OCI-M2 (cell line): Measurements from ENCODE around the gene ATG9B.

Experiments used
- DNase-seq: peaks from one replicate; lab custom pipeline; 2025; ENCODE audit not compliant: unreplicated experiment; lab: John Stamatoyannopoulos, UW

The ATG9B gene

DNA sequence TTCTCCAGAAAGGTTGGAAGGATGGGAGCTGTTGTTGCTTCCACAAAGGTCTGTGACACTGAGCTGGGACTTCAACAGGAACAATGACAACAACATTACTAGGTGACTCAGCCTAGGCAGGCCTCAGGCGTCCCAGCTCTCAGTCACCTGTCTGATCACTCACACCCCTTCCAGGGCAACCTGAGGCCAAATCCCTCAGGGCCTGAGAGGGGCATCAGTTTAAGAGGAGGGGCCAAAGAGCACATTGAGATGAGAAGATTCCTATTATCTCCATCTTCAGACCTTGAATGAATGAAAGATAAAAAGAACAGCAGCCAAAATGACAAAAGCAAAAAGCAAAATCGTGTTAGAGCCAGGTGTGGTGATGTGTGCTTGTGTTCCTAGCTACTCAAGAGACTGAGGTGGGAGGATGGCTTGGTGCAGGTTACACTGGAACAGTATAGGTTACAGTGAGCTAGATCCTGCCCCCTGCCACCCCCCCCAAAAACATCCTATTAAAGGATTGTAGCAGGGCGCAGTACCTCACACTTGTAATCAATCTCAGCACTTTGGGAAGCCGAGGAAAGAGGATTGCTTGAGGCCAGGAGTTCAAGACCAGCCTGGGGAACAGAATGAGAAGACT lies at the start of gene ATG9B:
Gene ATG9B (minus strand): TSS at position 60 of the 622 bp plus-strand sequence. CDS start 71 bp downstream, outside the sequence.
- no peak for DNase-seq

DNA sequence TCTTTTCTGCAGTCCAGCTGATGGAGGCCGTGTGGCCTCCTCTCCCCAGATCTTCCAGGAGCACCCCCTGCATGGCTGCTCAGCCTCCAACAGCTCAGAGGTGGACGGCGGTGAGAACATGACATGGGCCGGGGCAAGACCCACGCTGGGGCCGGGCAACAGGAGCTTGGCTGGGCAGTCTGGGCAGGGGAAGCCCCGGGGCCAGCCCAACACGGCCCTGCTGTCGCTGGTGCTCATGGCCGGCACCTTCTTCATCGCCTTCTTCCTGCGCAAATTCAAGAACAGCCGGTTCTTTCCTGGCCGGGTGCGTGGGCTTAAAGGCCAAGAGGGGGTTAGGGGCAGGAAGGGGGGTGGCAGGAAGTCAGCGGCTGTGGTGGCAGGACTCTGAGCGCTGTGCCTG lies 49.7 kb upstream of the ATG9B start:
- no peak for DNase-seq

DNA sequence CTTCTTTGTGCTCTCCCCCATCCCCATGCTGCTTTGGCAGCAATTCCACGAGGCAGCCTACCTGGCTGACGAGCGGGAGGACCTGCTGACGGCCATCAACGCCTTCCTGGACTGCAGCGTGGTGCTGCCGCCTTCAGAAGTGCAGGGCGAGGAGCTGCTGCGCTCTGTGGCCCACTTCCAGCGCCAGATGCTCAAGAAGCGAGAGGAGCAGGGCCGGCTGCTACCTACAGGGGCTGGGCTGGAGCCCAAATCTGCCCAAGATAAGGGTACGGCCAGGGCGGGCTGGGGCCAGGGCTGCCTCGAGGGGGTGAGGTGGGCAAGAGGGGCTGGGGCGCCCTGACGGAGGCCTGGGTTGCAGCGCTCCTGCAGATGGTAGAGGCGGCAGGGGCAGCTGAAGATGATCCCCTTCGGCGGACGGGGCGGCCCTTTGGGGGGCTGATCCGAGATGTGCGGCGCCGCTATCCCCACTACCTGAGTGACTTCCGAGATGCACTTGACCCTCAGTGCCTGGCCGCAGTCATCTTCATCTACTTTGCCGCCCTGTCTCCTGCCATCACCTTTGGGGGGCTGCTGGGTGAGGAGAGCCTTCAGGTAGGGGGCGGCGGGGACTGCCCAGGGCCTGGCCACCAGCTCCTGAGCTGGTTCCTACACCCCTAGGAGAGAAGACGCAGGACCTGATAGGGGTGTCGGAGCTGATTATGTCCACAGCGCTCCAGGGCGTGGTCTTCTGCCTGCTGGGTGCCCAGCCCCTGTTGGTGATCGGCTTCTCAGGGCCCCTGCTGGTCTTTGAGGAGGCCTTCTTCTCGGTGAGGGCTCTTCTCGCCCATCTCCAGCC lies 47.0 kb upstream of the ATG9B start:
- DNase-seq = no peak

DNA sequence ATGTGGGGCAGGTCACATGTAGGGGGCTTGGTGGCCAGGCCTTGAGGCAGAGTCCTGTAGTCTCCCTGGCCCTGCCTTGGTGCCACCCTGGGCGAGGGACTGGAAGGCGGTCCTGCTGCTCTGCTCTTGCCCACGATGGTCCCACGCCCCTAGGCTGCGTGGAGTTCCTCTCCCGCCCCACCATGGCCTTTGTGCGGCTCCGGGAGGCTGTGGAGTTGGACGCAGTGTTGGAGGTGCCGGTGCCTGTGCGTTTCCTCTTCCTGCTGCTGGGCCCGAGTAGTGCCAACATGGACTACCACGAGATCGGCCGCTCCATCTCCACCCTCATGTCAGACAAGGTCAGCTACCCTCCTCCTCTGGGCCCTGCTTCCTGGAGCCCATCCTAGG lies 46.3 kb upstream of the ATG9B start:
- no peak for DNase-seq

- DNase-seq = no peak
Measured at GRCh38 chr7:151069841-151070573, 45.7 kb upstream of the ATG9B start.

GRCh38 chr7:151068069-151068773 lies 43.9 kb upstream of the ATG9B start:
- DNase-seq = no peak

DNA sequence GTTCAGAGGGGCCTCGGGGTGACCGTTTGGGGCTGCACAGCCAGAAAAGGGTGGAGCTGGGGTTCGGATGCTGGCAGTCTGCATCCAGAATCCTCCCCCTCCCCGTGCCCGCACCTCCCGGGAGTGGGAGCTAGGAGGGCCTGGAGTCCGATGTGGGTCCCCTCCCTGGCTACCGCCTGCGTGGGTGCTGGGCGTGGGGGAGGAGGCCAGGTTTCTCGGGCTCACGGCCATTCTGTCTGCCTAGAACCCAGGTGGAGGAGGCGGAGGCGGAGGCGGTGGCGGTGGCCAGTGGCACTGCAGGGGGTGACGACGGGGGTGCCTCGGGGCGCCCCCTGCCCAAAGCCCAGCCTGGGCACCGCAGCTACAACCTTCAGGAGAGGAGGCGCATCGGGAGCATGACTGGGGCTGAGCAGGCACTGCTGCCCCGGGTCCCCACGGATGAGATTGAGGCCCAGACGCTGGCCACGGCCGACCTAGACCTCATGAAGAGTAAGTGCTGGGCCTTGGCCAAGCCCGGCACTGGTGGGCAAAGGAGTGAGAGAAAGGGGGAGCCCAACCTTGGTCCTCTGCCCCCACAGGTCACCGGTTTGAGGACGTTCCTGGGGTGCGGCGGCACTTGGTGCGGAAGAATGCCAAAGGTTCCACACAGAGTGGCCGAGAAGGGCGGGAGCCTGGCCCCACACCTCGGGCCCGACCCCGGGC lies 42.1 kb upstream of the ATG9B start:
- DNase-seq = no peak

DNA sequence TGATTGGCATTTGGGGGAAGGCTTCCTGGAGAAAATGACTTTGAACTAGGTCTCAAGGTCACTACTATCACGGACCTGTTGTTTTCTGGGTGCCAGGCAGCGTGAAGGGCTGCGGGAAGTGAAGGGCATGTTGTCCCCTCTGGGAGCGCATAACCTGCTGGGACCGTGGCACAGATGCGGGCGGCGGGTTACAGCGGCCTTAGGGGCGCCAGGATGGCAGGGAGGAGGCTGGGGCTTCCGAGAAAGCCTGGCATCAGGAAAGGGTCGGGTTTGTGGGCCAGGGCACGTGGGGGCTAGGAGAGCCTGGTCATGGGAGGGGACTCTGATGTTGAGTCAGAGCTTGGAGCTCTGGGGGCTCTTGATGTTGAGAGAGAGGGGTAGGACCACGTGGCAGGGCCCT lies 41.2 kb upstream of the ATG9B start:
- no peak for DNase-seq

- no peak for DNase-seq
Measured at GRCh38 chr7:151064993-151065392, 40.7 kb upstream of the ATG9B start.

DNA sequence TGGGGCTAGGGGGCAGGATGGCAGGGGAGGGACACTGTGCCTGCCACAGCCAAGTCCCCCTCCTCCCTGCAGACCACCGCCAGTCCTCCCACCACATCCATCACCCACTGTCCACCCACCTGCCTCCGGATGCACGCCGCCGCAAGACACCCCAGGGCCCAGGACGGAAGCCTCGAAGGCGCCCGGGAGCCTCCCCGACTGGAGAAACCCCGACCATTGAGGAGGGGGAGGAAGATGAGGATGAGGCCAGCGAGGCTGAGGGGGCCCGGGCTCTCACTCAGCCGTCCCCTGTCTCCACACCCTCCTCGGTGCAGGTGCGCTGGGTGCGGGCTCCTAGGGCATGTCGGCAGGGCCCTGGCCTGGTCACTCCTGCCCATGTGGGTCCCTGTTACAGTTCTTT lies 40.2 kb upstream of the ATG9B start:
- DNase-seq = no peak

DNA sequence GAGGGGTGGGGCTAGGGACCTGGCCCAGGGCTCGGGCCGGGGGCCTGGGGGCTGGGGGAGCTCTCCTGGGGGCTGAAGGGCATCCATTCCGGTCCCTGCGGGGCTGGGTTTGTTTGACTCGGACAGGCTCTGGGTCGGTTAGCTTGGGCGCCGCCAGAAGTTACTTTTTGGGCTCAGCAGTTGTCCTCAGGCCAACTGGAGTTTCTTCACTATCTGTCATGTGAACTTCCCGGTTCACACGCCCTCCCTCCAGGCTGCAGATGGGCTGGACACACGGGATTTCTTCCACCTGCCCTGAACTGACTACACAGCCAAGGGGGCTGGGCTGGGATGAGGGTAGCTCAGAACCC lies 38.9 kb upstream of the ATG9B start:
- DNase-seq = no peak

- DNase-seq = no peak
Measured at GRCh38 chr7:151062399-151063211, 38.3 kb upstream of the ATG9B start.

DNA sequence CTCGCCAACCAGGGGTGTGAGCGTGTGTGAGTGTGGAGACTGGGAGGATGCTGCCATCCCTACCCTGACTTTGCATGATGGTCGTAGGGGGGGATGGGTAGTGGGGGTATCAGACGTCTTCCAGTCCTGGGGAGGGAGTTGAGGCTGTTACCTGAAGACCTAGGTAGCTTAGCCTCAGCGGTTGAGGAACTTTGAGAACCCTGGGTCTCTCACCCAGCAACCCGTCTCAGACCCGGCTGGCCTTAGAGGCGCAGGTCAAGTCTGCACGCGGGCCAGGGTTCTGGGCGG lies 37.8 kb upstream of the ATG9B start:
- no peak for DNase-seq

DNA sequence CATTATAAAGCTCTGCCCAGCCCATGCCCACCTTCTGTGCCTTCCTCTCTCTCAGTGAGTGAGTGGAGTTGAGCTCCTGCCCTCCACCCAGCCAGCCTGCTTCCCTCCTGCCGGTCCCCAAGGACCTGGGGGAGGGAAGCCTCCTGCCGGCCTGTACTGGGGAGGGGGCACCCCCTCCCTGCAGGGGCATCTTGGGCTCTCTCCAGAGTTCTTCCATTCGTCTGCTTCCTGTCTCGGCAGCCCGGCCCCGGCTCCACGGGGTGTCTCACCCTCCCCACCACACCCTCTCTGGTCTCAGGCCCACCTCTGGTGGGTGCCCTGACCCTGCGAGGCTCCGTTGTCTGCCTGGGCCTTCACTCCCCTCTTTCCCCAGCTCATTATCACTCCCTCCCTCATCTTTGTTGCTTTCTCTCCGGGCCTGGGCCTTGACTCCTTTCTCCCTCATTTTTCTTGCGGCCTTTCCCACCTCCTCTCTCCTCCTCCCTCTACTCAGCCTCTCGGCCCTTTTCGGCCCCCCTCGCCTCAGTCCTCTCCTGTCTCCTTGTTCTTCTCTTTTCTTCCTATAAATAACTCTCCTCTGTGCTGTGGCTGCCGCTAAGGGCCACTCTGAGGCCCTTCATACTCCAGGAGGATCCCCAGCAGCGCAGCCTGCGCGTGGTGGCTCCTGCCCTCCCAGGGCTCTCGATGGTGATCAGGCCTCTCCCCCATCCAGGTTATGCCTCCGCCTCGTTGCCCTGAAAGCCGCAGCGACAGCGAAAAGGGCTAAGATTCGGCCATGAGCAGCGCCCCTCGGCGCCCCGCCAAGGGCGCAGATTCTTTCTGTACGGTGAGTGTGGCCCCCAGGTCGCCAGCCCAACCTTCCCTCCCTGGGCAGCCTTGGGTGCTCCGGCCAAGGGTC lies 37.2 kb upstream of the ATG9B start:
- DNase-seq = no peak

GRCh38 chr7:151060416-151061212 lies 36.3 kb upstream of the ATG9B start:
- DNase-seq = no peak

- DNase-seq = no peak
Measured at GRCh38 chr7:151060113-151060415, 35.8 kb upstream of the ATG9B start.

DNA sequence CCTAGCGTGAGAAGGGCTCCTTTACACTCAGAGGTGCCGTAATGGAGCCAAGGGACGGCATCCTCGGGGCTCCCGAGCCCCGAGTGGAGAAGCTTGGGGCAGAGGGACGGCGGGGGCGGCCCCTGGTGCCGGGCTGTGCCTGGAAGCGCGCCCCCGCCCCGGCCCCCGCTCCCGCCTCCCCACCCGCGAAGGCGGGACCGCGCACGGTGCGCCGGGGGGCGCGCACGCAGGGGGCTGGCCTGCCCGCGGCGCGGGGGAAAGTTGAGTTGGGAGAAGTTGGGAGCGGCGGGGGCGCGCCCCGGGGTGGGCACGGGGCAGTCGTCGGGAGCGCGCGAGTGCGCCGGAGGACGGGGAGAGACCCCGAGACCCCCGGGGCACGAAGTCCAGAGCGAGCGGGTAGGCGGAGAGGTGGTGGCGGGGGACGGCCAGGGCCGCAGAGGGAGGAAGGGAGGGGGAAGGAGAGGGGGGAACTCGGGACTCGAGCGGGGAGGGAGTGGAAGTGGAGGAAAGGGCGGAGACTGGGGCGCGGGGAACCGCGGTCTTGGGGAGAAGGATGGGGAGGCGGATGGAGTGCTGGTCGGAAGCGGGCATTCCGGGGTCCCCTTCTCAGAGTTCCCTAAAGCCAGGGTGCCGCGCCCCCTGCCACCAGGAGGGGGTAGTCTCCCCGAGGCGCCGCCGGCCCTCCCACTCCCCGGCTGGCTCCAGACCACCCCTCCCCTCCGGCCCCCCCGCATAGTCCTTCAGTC lies 35.2 kb upstream of the ATG9B start, which contains the start of gene SLC4A2:
Gene SLC4A2 (plus strand): TSS at position 223 of the 746 bp plus-strand sequence. CDS start 2,399 bp downstream, outside the sequence.
- DNase-seq = no peak
